ENCODE measurements around the gene VNN1.

VNN1 gene

DNA sequence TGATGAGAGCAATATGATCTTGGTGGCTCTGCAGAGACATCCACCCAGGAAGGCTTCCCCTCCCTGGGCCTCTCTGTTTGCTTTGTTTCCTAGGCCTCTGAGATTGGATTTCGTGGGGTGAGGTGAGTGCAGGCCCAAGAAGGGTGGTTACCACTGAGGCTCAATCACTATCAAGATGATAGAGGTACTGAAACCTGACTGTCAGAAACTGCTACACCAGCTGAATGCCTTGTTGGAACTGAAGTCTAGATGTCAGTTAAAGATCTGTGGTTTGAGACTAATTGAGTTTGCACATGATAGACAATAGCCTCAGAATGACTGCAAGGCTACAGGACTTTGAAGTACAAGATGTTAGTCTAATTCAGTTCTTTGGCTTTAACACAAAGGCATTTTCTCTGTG is 15.2 kb downstream of the VNN1 start:
- H3K9me2 ChIP-seq (replicated peaks; ENCODE audit: insufficient read depth, low read length), result no peaks in the 10 kb centered on the region
- no peak overlapping the region for H3K4me3 ChIP-seq (ENCODE audit: insufficient read depth, low read length, poor library complexity, severe bottlenecking)
- H3K9me3 ChIP-seq (ENCODE audit: insufficient read depth, low read length), result no peaks in the 10 kb centered on the region
- no peaks in the 10 kb centered on the region for H3K36me3 ChIP-seq (ENCODE audit: low read length)
- no peaks in the 10 kb centered on the region for H3K27me3 ChIP-seq (ENCODE audit: low read length)
- H3K4me2 ChIP-seq (ENCODE audit: low read depth, low read length, poor library complexity, severe bottlenecking), result no peak overlapping the region
- H3K79me2 ChIP-seq (ENCODE audit: insufficient read depth, low read length), result no peaks in the 10 kb centered on the region
- no peaks in the 10 kb centered on the region for H3F3A ChIP-seq (ENCODE audit: insufficient read depth)
- TF ChIP-seq EZH2phosphoT487 (conservative IDR thresholded peaks at IDR 0.05; ENCODE audit: low read length), result no peak
- TF ChIP-seq, protein P1, sequence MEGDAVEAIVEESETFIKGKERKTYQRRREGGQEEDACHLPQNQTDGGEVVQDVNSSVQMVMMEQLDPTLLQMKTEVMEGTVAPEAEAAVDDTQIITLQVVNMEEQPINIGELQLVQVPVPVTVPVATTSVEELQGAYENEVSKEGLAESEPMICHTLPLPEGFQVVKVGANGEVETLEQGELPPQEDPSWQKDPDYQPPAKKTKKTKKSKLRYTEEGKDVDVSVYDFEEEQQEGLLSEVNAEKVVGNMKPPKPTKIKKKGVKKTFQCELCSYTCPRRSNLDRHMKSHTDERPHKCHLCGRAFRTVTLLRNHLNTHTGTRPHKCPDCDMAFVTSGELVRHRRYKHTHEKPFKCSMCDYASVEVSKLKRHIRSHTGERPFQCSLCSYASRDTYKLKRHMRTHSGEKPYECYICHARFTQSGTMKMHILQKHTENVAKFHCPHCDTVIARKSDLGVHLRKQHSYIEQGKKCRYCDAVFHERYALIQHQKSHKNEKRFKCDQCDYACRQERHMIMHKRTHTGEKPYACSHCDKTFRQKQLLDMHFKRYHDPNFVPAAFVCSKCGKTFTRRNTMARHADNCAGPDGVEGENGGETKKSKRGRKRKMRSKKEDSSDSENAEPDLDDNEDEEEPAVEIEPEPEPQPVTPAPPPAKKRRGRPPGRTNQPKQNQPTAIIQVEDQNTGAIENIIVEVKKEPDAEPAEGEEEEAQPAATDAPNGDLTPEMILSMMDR (IDR thresholded peaks at IDR 0.05; ENCODE audit: insufficient read depth, low read length, poor library complexity, severe bottlenecking), result no peak
- H4K20me1 ChIP-seq (ENCODE audit: low read depth, low read length), result no peaks in the 10 kb centered on the region
- no peak overlapping the region for H3K9ac ChIP-seq (ENCODE audit: low read length)
- no peak overlapping the region for H2AFZ ChIP-seq (ENCODE audit: low read depth, low read length, severe bottlenecking)
- no peak overlapping the region for H3K27ac ChIP-seq (ENCODE audit: low read depth, low read length)

DNA sequence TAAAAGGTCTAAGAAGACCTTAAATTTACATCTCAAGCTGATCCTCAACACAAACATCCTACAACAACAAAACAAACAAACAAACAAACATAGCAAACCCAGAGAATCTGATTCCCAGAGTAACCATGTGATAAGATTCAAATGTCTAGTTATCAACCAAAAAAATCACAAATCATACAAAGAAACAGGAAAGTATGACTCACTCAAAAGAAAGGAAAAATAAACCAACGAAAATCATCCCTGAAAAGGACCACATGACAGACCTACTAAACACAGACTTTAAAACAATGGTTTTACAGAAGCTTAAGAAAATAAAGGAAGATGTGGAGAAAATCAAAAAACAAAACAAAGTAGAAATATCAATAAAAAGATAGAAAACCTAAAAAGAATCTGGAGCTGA is 18.1 kb downstream of the VNN1 start:
- H3K4me2 ChIP-seq (ENCODE audit: low read depth, low read length, poor library complexity, severe bottlenecking), result no peak overlapping the region
- H3K4me3 ChIP-seq (ENCODE audit: insufficient read depth, low read length, poor library complexity, severe bottlenecking), result no peak overlapping the region
- H3K36me3 ChIP-seq (ENCODE audit: low read length), result no peaks in the 10 kb centered on the region
- no peak overlapping the region for H3K9ac ChIP-seq (ENCODE audit: low read length)
- no peaks in the 10 kb centered on the region for H4K20me1 ChIP-seq (ENCODE audit: low read depth, low read length)
- H3K9me2 ChIP-seq (replicated peaks; ENCODE audit: insufficient read depth, low read length), result no peaks in the 10 kb centered on the region
- no peaks in the 10 kb centered on the region for H3K79me2 ChIP-seq (ENCODE audit: insufficient read depth, low read length)
- no peaks in the 10 kb centered on the region for H3K27me3 ChIP-seq (ENCODE audit: low read length)
- H3K9me3 ChIP-seq (ENCODE audit: insufficient read depth, low read length), result no peaks in the 10 kb centered on the region
- no peak overlapping the region for H3K27ac ChIP-seq (ENCODE audit: low read depth, low read length)
- H3F3A ChIP-seq (ENCODE audit: insufficient read depth), result no peaks in the 10 kb centered on the region
- TF ChIP-seq, protein P1 (IDR thresholded peaks at IDR 0.05; ENCODE audit: insufficient read depth, low read length, poor library complexity, severe bottlenecking), result no peak
- TF ChIP-seq EZH2phosphoT487 (conservative IDR thresholded peaks at IDR 0.05; ENCODE audit: low read length), result no peak
- no peak overlapping the region for H2AFZ ChIP-seq (ENCODE audit: low read depth, low read length, severe bottlenecking)

DNA sequence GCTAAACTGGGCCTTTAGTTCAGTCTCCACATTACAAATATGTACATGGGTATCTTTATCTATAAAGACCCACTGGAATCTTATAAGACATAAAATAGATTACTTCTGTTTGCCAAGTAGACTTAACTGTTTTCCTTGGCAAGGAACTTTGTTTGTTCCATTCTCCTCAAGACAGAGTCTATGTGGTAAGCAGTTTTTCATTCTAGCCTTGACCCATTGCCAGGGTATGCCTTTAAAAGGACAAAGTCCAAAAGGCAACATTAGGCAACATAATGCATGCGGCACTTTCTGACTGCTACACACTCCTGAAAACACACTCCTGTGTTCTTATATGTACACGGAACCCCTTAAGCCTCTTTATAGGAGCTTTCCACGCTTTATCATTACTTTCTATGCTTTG is 20.4 kb downstream of the VNN1 start:
- Histone ChIP-seq H2AFZ (ENCODE audit: low read depth, low read length, severe bottlenecking) (no peak overlapping the region), H3F3A (ENCODE audit: insufficient read depth) (no peaks in the 10 kb centered on the region), H3K27ac (ENCODE audit: low read depth, low read length) (no peak overlapping the region)

More for the DNA sequence above, 20.4 kb downstream of the VNN1 start:
- Histone ChIP-seq H3K9ac (ENCODE audit: low read length) (no peak overlapping the region), H3K9me2 (replicated peaks; ENCODE audit: insufficient read depth, low read length) (no peaks in the 10 kb centered on the region), H3K9me3 (ENCODE audit: insufficient read depth, low read length) (no peaks in the 10 kb centered on the region), H3K4me2 (ENCODE audit: low read depth, low read length, poor library complexity, severe bottlenecking) (no peak overlapping the region), H3K27me3 (ENCODE audit: low read length) (no peaks in the 10 kb centered on the region), H3K79me2 (ENCODE audit: insufficient read depth, low read length) (no peaks in the 10 kb centered on the region), H4K20me1 (ENCODE audit: low read depth, low read length) (no peaks in the 10 kb centered on the region), H3K36me3 (ENCODE audit: low read length) (no peaks in the 10 kb centered on the region), H3K4me3 (ENCODE audit: insufficient read depth, low read length, poor library complexity, severe bottlenecking) (no peak overlapping the region)
- TF ChIP-seq, protein P1 (IDR thresholded peaks at IDR 0.05; ENCODE audit: insufficient read depth, low read length, poor library complexity, severe bottlenecking), result no peak
- TF ChIP-seq EZH2phosphoT487 (conservative IDR thresholded peaks at IDR 0.05; ENCODE audit: low read length), result no peak

Data from SU-DHL-6 (cell line).